Sigmoid colon (tissue), 4 donors: ENCODE data around the gene ADAD2.

Experiments
- EP300 ChIP-seq, 4 donors: sonication (generic); formaldehyde crosslinking; IDR thresholded peaks; one replicate each; pipeline ENCODE4 v1.6.1; 2017; ENCODE audit warnings: antibody characterized with exemption in 4 of 4
- TF ChIP-seq, protein P1 (sequence below), 4 experiments: fragments of 450-650 bp in 3 of 4; fragments of 200-600 bp in 1 of 4; IDR thresholded peaks; one replicate each; pipeline ENCODE4 v1.5.1; 2016 to 2019; ENCODE audit warnings: antibody characterized with exemption in 4 of 4, mild to moderate bottlenecking in 3 of 4, moderate library complexity in 2 of 4

GRCh38 chr16:84177741-84178073, 13.2 kb upstream of the ADAD2 start:
- TF ChIP-seq EP300 (IDR thresholded peaks at IDR 0.05) = no peak
- TF ChIP-seq, protein P1, sequence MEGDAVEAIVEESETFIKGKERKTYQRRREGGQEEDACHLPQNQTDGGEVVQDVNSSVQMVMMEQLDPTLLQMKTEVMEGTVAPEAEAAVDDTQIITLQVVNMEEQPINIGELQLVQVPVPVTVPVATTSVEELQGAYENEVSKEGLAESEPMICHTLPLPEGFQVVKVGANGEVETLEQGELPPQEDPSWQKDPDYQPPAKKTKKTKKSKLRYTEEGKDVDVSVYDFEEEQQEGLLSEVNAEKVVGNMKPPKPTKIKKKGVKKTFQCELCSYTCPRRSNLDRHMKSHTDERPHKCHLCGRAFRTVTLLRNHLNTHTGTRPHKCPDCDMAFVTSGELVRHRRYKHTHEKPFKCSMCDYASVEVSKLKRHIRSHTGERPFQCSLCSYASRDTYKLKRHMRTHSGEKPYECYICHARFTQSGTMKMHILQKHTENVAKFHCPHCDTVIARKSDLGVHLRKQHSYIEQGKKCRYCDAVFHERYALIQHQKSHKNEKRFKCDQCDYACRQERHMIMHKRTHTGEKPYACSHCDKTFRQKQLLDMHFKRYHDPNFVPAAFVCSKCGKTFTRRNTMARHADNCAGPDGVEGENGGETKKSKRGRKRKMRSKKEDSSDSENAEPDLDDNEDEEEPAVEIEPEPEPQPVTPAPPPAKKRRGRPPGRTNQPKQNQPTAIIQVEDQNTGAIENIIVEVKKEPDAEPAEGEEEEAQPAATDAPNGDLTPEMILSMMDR (IDR thresholded peaks at IDR 0.05) = no peak
